T-helper 22 cell (primary cell): ENCODE results near the gene ARHGAP36.

ENCODE experiments used
- DNase-seq: peaks from one replicate; pipeline ENCODE4 v3.0.0-alpha.2; 2020; ENCODE audit warnings: low read depth

The ARHGAP36 gene

GRCh38 chrX:131058136-131058868 lies at the start of gene ARHGAP36:
Gene ARHGAP36, plus strand, starts transcription at chrX:131058346. Its CDS starts 23,320 bp downstream, at chrX:131081666.
- no peak for DNase-seq

- DNase-seq, result no peak
These were observed 48.0 kb upstream of the ARHGAP36 start for GRCh38 chrX:131010186-131010585.

GRCh38 chrX:131025336-131025735 lies 32.8 kb upstream of the ARHGAP36 start:
- DNase-seq, result no peak

DNA sequence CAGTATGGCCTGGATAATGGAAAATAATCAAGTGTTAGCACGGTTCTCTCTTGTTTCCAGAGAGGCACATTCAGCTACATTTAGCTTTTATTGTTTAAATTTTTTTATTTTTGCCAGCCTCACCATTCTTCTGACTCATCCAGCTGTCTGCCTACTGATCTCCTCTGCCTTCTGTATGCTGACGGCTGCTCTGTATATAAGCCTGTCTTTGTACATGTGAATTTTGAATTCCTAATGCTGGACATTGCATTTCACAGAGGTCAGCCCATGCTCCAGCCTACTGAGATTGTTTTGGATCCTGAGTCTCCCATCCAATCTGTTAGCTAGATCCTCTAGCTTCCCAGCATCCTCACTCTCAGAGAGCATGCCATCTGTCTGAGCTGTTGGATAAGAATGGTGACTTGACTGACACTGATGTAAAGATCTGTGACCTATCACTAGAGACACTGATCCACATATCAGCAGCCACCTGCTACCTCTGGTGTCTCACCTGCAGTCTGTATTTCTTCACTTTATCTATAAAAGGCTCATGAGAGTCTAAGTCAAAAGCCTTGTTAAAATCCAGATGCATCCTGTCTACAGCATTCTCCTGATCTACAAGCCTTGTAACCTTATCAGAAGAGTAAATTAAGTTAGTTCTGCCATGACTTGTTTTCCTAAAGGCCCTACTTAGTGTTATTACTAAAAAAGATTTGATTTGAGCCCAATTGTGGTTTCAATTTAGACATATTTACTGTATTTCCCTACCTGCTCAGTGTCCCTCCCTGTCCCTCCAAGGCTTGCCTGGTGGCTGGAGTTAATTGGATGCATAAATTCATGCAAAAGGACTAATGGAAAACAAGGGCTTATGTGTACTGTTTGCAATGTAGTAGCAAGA lies 25.6 kb upstream of the ARHGAP36 start:
- DNase-seq, result no peak

DNA sequence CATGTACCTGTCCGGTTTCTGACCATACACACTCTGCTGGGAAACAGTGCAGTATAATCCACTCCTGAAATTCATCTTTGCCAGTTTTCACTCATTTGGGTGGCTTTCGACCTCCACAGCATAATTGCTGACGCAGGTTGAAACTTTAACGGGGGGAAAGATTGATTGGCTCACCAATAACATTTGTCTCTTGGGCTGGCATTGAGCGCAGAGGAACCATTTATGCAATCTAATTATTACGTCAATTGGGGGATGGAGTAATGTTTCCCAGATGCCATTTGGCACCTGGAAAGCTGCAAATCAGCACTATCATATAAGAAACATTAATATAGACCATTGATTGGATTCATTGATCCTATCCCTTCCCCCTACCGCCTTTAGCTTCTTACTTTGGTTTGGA lies 24.1 kb upstream of the ARHGAP36 start:
- DNase-seq, result no peak

GRCh38 chrX:131040781-131041180 lies 17.4 kb upstream of the ARHGAP36 start:
- no peak for DNase-seq

DNA sequence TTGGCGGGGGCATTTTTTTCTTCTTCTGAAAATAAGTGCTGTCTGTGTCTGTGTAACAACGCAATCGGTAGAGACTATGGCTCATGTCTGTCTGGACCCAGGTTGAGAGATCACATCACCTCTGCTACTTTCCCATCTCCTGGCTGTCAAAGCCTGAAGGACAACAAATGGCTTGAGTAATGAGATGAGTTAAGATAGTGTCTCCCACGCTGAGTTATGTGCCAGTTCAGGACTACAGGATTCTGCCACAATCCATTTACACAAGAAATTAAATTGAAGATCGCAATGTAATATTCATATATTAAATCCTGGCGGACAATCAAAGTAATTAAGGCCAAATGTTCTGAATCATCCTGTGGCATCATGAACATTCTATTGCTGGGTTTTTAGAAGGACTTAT lies 16.5 kb upstream of the ARHGAP36 start:
- DNase-seq, result no peak

GRCh38 chrX:131045726-131046125 lies 12.4 kb upstream of the ARHGAP36 start:
- no peak for DNase-seq

DNA sequence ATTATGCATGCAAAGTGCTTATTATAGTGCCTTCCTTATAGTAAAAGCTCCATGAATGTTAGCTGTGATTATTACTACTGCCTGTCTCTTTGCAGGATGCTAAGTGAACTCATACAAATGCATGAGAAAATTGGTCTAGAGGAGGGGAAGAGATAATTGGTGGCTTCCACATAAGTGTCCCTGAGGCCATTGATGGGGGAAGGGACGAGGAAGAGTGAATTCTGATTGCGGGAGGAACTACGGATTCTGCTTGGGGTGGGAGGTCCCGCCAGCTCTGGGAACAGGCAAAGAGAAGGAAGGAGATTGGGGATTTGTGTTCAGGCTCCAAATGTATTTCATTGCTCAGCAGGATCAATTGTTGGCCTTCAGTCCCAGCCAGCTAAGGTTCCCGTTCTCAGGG lies 11.6 kb upstream of the ARHGAP36 start:
- no peak for DNase-seq

- DNase-seq, result no peak
These were observed 11.0 kb upstream of the ARHGAP36 start for GRCh38 chrX:131047180-131047579.

DNA sequence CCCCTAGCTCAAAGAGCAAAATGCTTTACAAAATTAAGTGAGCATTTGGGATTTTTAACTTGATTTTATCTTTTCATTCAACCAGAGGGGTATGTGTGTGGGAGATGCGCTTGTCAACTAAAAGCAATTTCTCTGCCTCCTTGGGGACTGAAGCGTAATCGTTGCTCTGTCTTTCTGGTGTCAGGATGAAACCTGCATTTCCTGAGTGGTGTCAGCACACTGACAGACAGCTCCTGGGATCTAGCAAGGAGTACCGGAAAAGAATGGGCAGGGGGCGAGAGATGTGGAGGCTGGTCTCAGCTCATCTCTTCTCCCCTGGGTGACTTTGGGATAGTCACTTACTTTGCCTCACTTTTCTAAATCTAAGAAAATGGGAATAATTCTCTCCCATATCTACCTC lies 5.1 kb upstream of the ARHGAP36 start:
- DNase-seq, result no peak

- DNase-seq, result no peak
These were observed 3.2 kb upstream of the ARHGAP36 start for GRCh38 chrX:131054906-131055305.

GRCh38 chrX:131057706-131058105 lies 440 bp upstream of the ARHGAP36 start:
- no peak for DNase-seq

DNA sequence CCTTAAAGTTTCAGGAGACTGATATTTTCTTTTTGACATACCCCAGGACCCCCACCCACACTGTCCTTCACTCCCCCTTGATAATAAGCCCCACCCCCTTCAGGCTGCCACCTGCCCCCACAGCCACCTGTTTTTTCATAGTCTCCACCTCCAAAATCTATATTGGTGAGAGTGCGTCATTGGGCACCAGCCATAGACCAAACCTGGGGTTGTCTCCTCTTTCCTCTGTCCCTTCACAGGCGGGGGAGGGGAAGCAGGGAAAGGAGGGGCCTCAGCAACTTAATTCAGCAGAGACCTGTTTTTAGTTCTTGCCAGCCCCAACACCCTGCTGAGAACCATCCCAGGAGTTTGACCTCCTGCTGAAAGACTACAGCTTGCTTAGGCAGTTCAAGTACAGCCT lies 1.1 kb downstream of the ARHGAP36 start:
- no peak for DNase-seq

GRCh38 chrX:131060147-131060546 lies 2.0 kb downstream of the ARHGAP36 start:
- no peak for DNase-seq

- DNase-seq, result no peak
These were observed 3.2 kb downstream of the ARHGAP36 start for GRCh38 chrX:131061306-131061705.

DNA sequence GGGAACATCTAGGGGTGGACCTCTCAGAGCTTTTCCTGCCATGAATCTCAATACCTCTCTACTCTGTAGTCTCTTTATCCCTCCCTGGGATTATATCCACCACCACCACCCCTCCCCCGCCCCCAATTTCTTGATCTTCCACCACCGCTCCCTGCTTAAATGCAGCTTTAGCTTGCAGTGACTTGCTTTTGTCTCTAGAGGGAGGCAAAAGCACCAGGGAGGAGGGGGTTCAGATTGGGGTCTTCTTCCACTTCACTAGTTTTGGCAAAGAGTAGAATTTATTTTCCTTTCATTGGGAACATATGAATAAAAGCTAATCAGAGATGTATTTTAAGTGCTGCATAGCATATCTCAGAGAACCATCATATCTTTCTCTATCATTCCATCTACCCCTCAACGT lies 5.5 kb downstream of the ARHGAP36 start:
- DNase-seq, result no peak

GRCh38 chrX:131066237-131066636 lies 8.1 kb downstream of the ARHGAP36 start:
- DNase-seq, result no peak

DNA sequence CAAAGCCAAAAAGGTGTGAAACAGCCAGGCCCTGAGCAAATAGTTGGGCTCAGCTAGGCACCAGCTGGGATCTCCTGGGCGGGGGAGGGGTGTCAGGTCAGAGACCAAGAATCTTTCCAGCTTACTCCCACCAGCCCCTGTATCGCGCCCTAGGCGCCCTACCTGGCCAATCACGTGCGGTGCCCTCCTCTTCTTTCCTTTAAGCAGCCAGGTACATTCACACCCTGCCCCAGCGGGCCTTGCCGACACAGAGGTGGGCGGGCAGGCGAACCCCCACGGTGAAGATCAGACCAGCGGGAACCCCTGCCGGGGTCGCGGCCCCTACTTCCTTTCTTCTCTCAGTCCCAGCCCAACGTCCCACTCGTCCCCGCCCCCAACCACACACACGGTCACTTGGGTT lies 9.1 kb downstream of the ARHGAP36 start:
- DNase-seq, result no peak

- no peak for DNase-seq
These were observed 9.9 kb downstream of the ARHGAP36 start for GRCh38 chrX:131067846-131068745.

DNA sequence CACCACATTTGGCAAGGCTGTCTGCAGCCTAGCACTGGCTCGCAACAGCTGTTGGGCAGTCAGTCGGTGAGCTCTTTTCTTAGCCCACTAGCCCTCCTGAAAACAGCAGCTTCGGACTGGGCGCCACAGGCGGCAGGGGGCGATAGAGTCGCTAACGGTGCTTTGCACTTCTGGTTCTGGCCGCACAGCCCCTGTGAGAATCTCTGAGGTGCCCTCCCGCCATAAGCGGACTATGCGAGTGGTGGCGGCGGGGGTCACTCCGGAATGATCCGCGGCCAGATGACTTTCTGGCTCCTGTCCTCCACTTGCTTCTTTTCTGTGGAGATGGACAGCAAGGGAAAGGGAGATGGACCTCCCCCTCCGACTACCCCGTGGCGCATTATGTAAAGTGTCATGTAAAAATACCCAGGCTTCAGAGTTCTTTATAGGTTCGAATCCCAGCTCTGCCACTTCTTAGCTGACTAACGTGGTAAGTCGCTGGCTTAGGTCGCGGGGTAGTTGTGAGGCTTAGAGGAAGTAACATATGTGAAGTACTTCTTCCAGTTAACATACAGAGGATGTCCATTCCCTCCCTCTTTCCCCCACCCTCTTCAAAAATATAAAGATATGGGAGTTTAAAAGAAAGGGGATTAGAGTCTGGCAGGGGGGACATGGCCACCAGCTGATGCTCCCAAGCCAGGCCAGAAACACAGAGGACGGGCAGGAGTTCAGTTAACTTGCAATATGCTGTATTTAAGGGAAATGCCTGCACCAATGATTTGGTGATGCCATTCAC lies 11.0 kb downstream of the ARHGAP36 start:
- no peak for DNase-seq
